ENCODE results near the gene NFKBIZ.

DNA sequence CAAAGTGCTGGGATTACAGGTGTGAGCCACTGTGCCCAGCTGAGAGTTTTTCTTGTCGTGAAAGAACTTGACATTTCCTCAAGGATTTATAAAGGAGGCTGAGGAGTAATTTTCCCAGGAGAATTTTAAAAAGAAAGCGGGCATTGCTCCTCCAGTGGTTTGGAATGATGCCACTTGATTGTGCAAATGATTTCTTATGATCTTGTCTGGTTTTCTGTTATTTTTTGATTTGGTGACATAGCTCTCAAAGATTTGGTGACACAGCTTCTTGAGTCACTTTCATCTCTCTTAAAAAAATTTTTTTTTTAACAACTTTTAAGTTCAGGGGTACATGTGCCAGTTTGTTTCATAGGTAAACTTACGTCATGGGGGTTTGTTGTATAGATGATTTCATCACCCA lies 24.6 kb upstream of the NFKBIZ start:
- TF ChIP-seq, protein P1, sequence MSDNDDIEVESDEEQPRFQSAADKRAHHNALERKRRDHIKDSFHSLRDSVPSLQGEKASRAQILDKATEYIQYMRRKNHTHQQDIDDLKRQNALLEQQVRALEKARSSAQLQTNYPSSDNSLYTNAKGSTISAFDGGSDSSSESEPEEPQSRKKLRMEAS (IDR thresholded peaks at IDR 0.05): no peak
- TF ChIP-seq RAD21 (IDR thresholded peaks at IDR 0.05; ENCODE audit: low read depth): no peak
